Measurements from ENCODE around the gene SPACDR.
"Not testable (repeated sequence)": the region's sequence is repeated elsewhere in the genome, so short reads cannot be mapped to it uniquely, and the experiment has no call there.

The SPACDR gene, protein sequence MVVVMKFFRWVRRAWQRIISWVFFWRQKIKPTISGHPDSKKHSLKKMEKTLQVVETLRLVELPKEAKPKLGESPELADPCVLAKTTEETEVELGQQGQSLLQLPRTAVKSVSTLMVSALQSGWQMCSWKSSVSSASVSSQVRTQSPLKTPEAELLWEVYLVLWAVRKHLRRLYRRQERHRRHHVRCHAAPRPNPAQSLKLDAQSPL

DNA sequence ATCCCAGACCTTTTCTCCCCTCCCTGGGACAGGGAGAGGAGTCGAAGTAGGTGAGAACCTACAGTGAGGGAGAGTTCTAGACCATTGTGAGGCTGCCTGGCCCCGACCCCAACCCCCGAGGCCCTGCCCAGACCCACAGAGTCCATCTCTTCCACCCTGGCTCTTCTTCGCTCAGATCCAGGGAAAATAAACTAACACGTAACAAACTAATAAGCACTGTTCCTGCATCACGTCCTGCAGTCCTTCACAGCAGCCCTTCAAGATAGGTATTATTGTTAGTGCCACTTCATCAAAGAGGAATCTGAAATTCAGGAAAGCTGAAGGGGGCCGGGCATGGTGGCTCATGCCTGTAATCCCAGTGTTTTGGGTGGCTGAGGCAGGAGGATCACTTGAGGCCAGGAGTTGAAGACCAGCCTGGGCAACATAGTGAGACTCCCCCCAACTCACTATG lies at the start of gene SPACDR:
Gene SPACDR (minus strand): TSS at position 51 of the 451 bp plus-strand sequence. CDS start 235 bp downstream, outside the sequence.
- FAIRE-seq: no peak

- no peak for FAIRE-seq
Observed at GRCh38 chr7:100513212-100513810, 49.3 kb upstream of the SPACDR start.

DNA sequence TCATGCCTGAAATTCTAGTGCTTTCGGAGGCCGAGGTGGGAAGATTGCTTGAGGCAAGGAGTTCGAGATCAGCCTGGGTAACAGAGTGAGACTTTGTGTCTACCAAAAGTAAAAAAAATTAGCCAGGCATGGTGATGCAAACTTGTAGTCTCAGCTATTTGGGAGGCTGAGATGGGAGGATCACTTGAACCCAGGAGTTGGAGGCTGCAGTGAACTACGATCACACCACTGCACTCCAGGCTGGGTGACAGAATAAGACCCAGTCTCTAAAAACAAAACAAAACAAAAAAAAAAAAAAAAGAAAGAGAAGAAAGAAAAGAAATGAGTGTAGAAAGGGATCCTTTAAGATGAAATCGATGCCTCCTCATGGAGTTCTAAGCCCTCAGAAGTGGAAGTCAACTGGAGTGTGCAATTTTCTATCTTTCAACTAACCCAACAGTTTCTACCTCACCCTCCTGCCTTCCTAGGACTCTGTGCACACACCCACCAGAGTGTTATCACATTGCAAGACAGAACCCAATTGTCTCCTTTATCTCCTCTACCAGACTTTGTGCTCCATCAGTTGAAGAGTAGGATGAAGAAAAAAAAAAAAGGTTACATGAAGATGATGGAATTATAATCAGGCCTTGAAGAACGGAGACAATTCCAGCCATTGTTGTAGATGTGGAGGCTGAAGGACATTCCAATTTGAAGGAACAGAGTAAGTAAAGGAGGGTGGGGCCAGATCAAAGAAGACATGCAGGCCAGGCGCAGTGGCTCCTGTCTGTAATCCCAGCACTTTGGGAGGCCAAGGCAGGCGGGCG lies 46.6 kb upstream of the SPACDR start:
- FAIRE-seq: no peak

DNA sequence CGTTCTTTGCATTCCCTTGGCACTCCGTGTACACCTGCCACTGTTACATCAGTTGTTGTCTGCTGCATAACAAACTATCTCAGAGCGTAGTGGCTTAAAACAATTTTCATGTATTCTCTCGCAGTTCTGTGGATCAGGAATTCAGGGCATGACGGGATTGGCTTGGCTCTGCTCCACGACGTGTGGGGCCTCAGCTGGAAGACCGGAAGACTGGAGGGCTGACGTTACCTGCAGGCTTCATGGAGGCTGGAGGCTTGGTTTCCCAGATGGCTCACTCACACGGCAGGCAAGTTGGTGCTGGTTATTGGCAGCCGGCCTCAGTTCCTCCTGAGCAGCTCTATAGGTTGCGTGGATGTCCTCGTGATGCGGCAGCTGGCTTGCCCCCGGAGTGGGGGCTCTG lies 45.2 kb upstream of the SPACDR start:
- FAIRE-seq: no peak

DNA sequence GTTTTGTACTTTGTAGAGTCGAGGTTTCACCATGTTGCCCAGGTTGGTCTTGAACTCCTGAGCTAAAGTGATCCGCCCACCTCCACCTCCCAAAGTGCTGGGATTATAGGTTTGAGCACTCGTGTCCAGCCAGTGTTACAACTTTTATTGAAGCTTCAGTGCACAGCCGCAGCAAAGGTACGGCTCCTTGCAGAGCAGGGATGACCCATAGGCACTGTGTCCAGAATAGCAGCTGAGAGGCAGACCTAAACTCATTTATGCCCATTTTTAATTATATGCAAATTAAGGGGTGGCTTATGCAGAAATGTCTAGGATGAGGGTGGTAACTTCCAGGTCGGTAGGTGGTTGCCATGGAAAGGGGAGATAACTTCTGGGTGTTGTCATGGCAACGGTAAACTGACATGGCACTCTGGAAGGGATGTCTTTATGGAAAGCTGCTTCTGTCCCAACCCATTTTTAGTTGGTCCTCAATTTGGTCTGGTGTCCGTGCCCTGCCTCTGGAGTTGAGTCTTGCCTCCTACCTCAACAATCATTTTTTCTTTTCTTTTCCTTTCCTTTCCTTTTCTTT lies 42.4 kb upstream of the SPACDR start:
- FAIRE-seq: no peak

DNA sequence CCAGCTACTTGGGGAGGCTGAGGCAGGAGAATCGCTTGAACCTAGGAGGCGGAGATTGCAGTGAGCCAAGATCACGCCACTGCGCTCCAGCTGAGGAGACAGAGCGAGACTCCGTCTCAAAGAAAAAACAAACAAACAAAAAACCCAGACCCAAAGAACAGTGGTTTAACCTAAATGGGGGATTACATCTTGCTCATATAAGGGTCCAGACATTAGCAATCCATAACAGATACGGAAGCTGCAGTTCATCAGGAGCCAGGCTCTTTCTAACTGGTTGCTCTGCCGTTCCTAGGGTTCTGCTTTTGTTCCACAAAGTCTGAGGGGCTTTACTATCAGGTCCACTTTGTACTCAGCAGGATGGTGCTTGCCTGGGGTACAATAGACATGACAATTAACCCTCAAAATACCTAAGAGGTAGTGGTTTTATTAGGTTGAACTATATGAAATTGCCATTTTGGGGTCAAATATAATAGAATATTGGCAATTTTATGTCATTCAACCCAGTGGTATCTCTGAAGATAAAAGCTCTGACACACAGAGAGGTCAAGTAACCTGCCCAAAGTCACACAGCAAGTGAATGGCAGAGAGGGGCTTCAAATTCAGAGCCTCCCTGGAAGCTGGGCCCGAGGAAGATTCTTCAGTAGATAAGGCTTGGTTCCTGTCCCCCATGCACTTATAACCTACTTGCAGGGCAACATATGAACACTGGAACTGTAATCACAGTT lies 41.0 kb upstream of the SPACDR start:
- FAIRE-seq: no peak

GRCh38 chr7:100504031-100504430 lies 40.0 kb upstream of the SPACDR start:
- not testable (repeated sequence) for FAIRE-seq

GRCh38 chr7:100500743-100501142 lies 36.7 kb upstream of the SPACDR start:
- not testable (repeated sequence) for FAIRE-seq

DNA sequence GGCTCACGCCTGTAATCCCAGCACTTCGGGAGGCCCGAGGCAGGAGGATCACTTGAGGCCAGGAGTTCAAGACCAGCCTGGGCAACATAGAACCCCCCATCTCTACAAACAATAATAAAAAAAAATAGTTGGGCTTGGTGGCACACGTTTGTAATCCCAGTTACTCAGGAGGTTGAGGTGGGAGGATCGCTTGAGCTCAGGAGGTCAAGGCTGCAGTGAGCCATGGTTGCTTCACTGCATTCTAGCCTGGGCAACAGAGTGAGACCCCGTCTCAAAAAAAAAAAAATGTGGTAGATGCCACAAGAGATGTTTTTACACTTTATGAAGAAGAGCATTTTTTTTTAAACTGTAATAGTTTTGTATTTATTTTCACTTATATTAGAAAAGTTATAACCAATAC lies 32.4 kb upstream of the SPACDR start:
- FAIRE-seq: no peak

GRCh38 chr7:100493476-100494264 lies 29.6 kb upstream of the SPACDR start:
- FAIRE-seq: no peak

GRCh38 chr7:100492738-100493475 lies 28.8 kb upstream of the SPACDR start:
- FAIRE-seq: no peak

DNA sequence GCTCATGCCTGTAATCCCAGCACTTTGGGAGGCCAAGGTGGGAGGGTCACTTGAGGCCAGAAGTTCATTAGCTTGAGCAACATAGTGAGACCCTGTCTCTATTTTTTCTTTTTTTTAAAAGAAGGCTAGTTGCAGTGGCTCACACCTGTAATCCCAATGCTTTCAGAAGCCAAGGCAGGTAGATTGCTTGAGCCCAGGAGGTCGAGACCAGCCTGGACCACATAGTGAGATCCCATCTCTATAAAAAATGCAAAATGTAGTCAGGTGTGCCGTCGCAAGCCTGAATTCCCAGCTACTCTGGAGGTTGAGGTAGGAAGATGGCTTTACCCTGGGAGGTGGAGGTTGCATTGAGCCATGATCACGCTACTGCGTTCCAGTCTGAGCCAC lies 27.1 kb upstream of the SPACDR start:
- no peak for FAIRE-seq

DNA sequence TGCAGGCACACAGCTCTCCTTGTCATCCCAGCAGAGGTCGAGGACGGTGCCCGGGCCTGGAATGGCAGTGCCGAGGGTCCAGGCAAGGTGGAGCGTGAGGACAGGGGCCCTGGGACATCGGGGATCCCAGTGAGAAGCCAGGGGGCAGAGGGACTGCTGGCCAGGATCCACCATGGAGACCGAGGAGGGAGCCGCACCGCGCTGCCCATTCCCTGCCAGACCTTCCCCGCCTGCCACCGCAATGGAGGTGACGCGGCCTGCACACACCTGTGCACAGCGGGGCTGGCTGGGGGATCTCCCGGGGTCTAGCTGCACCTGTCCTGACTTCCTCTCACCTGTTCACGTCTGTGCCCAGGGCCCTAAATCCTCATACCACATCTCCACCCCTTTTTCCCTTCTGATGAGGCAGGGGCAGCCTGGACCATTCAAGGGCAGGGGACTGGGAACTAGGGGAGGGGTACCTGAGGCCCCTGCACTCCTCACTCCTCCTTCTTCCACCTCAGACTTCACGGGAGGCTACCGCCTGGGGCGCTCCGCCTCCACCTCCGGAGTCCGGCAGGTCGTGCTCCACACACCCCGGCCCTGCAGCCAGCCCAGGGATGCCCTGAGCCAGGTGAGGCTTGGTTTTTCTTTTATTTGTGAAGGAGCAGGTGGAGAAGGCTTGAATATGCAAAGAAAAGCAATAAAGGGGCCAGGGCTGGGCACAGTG lies 26.6 kb upstream of the SPACDR start:
- FAIRE-seq: no peak

GRCh38 chr7:100489824-100490223 lies 25.8 kb upstream of the SPACDR start:
- no peak for FAIRE-seq

- FAIRE-seq: no peak
Observed at GRCh38 chr7:100489121-100489520, 25.1 kb upstream of the SPACDR start.

DNA sequence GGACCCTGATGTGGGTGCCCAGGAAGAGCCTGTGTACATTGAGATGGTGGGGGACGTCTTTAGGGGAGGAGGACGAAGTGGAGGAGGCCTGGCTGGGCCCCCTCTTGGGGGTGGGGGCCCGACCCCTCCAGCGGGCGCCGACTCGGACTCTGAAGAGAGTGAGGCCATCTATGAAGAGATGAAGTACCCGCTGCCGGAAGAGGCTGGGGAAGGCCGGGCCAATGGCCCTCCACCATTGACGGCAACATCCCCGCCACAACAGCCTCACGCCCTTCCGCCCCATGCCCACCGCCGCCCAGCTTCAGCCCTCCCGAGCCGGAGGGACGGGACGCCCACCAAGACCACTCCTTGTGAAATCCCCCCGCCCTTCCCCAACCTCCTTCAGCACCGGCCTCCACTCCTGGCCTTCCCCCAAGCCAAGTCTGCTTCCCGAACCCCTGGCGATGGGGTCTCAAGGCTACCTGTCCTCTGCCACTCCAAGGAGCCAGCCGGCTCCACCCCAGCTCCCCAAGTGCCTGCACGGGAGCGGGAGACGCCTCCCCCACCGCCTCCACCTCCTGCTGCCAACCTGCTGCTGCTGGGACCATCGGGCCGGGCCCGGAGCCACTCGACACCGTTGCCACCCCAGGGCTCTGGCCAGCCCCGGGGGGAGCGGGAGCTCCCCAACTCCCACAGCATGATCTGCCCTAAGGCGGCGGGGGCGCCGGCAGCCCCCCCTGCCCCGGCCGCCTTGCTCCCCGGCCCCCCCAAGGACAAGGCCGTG lies 24.5 kb upstream of the SPACDR start:
- no peak for FAIRE-seq

GRCh38 chr7:100486753-100487446 lies 22.8 kb upstream of the SPACDR start:
- no peak for FAIRE-seq

DNA sequence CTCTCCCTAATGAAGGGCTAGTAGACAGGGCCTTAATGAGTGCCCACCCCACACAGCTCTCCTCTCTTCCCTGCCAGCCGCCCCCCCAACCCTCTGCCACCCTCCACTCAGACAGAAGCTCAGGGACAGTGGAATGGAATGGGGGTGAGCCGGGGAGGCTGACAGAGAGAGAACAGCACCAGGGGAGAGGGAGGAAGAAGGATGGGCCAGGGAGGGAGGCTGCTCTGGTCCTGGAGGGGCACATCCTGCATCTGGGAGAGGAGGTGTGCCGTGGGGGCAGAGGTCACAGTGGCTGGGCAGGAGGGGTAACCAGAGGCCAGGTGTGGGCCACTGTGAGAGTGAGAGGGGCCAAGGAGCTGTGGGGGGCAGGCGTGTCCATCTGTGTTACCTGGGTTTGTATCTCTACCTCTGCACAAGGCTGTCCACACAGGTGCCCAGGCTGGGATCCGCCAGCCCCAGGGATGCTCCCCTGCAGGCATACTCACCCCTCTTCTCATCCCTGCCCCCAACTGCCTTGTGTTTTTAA lies 22.1 kb upstream of the SPACDR start:
- FAIRE-seq: no peak

DNA sequence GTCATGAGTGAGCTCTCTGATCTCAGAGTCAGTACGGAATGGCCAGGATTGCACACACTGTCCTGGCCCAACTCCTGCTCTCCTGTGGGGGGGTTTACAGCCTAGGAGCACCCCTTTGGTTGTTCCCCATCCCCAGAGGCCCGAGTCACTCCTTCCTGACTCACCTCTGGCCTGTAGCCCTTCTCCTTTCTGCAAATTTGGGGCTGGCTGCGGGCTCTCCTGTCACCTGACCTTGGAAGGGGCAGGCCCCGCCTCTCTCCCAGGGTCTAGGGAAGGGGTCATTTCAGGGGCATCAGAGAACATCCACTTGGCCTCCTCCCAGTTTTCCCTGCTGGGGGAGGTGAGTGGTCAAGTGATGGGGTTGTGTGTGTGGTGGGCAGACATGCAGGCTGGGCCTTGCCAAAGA lies 21.4 kb upstream of the SPACDR start:
- FAIRE-seq: no peak

Measured in endometrium (tissue), 2 donors.